Mesendoderm (in vitro differentiated cells): ENCODE data around the gene ZNF598.
"Not testable (repeated sequence)": the region's sequence is repeated elsewhere in the genome, so short reads cannot be mapped to it uniquely, and the experiment has no call there.

Source experiments
- DNase-seq: peaks from one replicate; pipeline ENCODE4 v3.0.0; 2013
- H2AK5ac ChIP-seq: 2 replicates; pipeline ENCODE4 v1.6.1; 2013; ENCODE audit warnings: low read length, inconsistent platforms
- H2BK120ac ChIP-seq: 2 replicates; pipeline ENCODE4 v1.6.1; 2013; ENCODE audit warnings: low read depth, mild to moderate bottlenecking, low read length, moderate library complexity, mixed read lengths
- H2BK15ac ChIP-seq: replicated peaks from 2 replicates; pipeline ENCODE4 v1.6.1; 2013; ENCODE audit warnings: low read depth, mild to moderate bottlenecking, moderate library complexity
- H2BK5ac ChIP-seq: 2 replicates; pipeline ENCODE4 v1.6.1; 2013; ENCODE audit warnings: low read length, inconsistent platforms
- H3K18ac ChIP-seq: 2 replicates; pipeline ENCODE4 v1.6.1; 2013; ENCODE audit warnings: mild to moderate bottlenecking, low read length, mixed read lengths
- H3K23ac ChIP-seq: one replicate; pipeline ENCODE4 v1.6.1; 2013; ENCODE audit warnings: low read length
- H3K27ac ChIP-seq: 2 replicates; pipeline ENCODE4 v1.5.1; 2013; ENCODE audit warnings: low read depth, mild to moderate bottlenecking, inconsistent platforms, low read length, moderate library complexity
- H3K27me3 ChIP-seq: 2 replicates; pipeline ENCODE4 v1.6.1; 2013; ENCODE audit warnings: low read length, control low read depth, mild to moderate bottlenecking, inconsistent platforms; ENCODE audit not compliant: insufficient read depth, poor library complexity
- H3K36me3 ChIP-seq: 2 replicates; pipeline ENCODE4 v1.6.1; 2013; ENCODE audit warnings: low read length, inconsistent platforms; ENCODE audit not compliant: control insufficient read depth, insufficient read depth
- H3K4ac ChIP-seq: one replicate; pipeline ENCODE4 v1.6.1; 2013; ENCODE audit warnings: low read depth, mild to moderate bottlenecking, low read length, moderate library complexity
- H3K4me1 ChIP-seq: 2 replicates; pipeline ENCODE4 v1.6.1; 2013; ENCODE audit warnings: low read depth, low read length, inconsistent platforms; ENCODE audit not compliant: control insufficient read depth
- H3K4me2 ChIP-seq: 2 replicates; pipeline ENCODE4 v1.6.1; 2013; ENCODE audit warnings: low read length
- H3K4me3 ChIP-seq: 2 replicates; pipeline ENCODE4 v1.5.1; 2013; ENCODE audit warnings: mild to moderate bottlenecking, low read length
- H3K56ac ChIP-seq: one replicate; pipeline ENCODE4 v1.6.1; 2013; ENCODE audit warnings: low read length
- H3K79me1 ChIP-seq: 2 replicates; pipeline ENCODE4 v1.6.1; 2013; ENCODE audit warnings: low read length, inconsistent platforms
- H3K79me2 ChIP-seq: 2 replicates; pipeline ENCODE4 v1.6.1; 2013; ENCODE audit warnings: mild to moderate bottlenecking, low read length; ENCODE audit not compliant: control insufficient read depth, insufficient read depth
- H3K9ac ChIP-seq: 2 replicates; pipeline ENCODE4 v1.6.1; 2013; ENCODE audit warnings: low read length, inconsistent platforms
- H4K5ac ChIP-seq: one replicate; pipeline ENCODE4 v1.6.1; 2013; ENCODE audit warnings: low read length
- H4K8ac ChIP-seq: one replicate; pipeline ENCODE4 v1.6.1; 2013; ENCODE audit warnings: low read depth, mild to moderate bottlenecking, control low read depth, low read length, moderate library complexity
- WGBS: extraction: QIAGEN DNeasy Blood & Tissue Kit; methylation state at CpG from one replicate; pipeline ENCODE4 v1.1.7; 2013; ENCODE audit warnings: low lambda C conversion rate, missing lambda C conversion rate; ENCODE audit not compliant: insufficient coverage; ENCODE audit errors: extremely low coverage; 5-methylcytosine and 5-hydroxymethylcytosine counted together

Gene ZNF598

GRCh38 chr16:2015117-2015946 lies 5.7 kb upstream of the ZNF598 start:
- no CpG with 5 or more reads among the region's 24 CpGs for WGBS
- no peak overlapping the region for H3K23ac ChIP-seq

GRCh38 chr16:2013527-2013926 lies 3.9 kb upstream of the ZNF598 start:
- Histone ChIP-seq H3K4ac (no peak overlapping the region), H3K18ac (no peak overlapping the region), H3K79me2 (peaks cover 9% of the 10 kb centered on the region), H3K4me3 (no peak overlapping the region), H2AK5ac (no peak overlapping the region), H3K23ac (no peak overlapping the region), H3K79me1 (peaks cover 5% of the 10 kb centered on the region), H4K5ac (no peak overlapping the region), H3K4me1 (peaks cover 4% of the 10 kb centered on the region), H3K27ac (no peak overlapping the region), H3K27me3 (no peaks in the 10 kb centered on the region), H4K8ac (no peak overlapping the region), H3K56ac (no peak overlapping the region), H2BK5ac (no peak overlapping the region), H3K36me3 (no peaks in the 10 kb centered on the region), H3K4me2 (no peak overlapping the region), H3K9ac (no peak overlapping the region), H2BK120ac (no peak overlapping the region), H2BK15ac (no peak overlapping the region)
- DNase-seq = no peak
- no CpG with 5 or more reads among the region's 15 CpGs for WGBS

More at GRCh38 chr16:2015117-2015946, 5.7 kb upstream of the ZNF598 start:
- H2AK5ac ChIP-seq = no peak overlapping the region
- H2BK120ac ChIP-seq = no peak overlapping the region
- H3K4me3 ChIP-seq = no peak overlapping the region
- H3K36me3 ChIP-seq = no peaks in the 10 kb centered on the region
- H3K79me2 ChIP-seq = no peaks in the 10 kb centered on the region
- no peak overlapping the region for H3K56ac ChIP-seq
- H3K4me2 ChIP-seq = no peak overlapping the region
- H2BK5ac ChIP-seq = no peak overlapping the region
- H4K5ac ChIP-seq = no peak overlapping the region
- H3K4ac ChIP-seq = no peak overlapping the region
- no peak overlapping the region for H3K18ac ChIP-seq
- no peak overlapping the region for H3K27ac ChIP-seq
- no peak overlapping the region for H2BK15ac ChIP-seq
- H3K9ac ChIP-seq = no peak overlapping the region
- peaks cover 2% of the 10 kb centered on the region for H3K79me1 ChIP-seq
- no peak for DNase-seq
- no peak overlapping the region for H4K8ac ChIP-seq
- H3K27me3 ChIP-seq = peaks cover 9% of the 10 kb centered on the region
- H3K4me1 ChIP-seq = peaks cover 2% of the 10 kb centered on the region

GRCh38 chr16:2011726-2012125 lies 2.1 kb upstream of the ZNF598 start:
- H3K18ac ChIP-seq, H3K4ac ChIP-seq, H3K4me3 ChIP-seq, H4K8ac ChIP-seq, H3K4me2 ChIP-seq, H3K27ac ChIP-seq, DNase-seq, H3K36me3 ChIP-seq, H2BK5ac ChIP-seq, H2AK5ac ChIP-seq, H3K23ac ChIP-seq, H3K27me3 ChIP-seq, H3K4me1 ChIP-seq, H2BK15ac ChIP-seq, H4K5ac ChIP-seq, H3K56ac ChIP-seq, H2BK120ac ChIP-seq, H3K9ac ChIP-seq: not testable (repeated sequence)
- WGBS = no CpG with 5 or more reads among the region's 9 CpGs
- Histone ChIP-seq H3K79me1 (peaks cover 15% of the 10 kb centered on the region), H3K79me2 (peaks cover 27% of the 10 kb centered on the region)

GRCh38 chr16:2009164-2009711 lies 383 bp downstream of the ZNF598 start:
- no peak overlapping the region for H2BK120ac ChIP-seq

GRCh38 chr16:2008631-2009163 lies 924 bp downstream of the ZNF598 start:
- H3K4ac ChIP-seq = peak overlapping the region; percentile 72
- DNase-seq = peak; percentile 40
- H3K27ac ChIP-seq = no peak overlapping the region
- H3K18ac ChIP-seq = no peak overlapping the region
- H3K4me3 ChIP-seq = peak overlapping the region; percentile 90
- H3K36me3 ChIP-seq = no peaks in the 10 kb centered on the region
- H4K8ac ChIP-seq = no peak overlapping the region
- no peaks in the 10 kb centered on the region for H3K27me3 ChIP-seq
- peaks cover 12% of the 10 kb centered on the region for H3K4me1 ChIP-seq
- H3K4me2 ChIP-seq = peak overlapping the region; percentile 45
- H2AK5ac ChIP-seq = no peak overlapping the region
- H4K5ac ChIP-seq = no peak overlapping the region
- no peak overlapping the region for H2BK120ac ChIP-seq
- peak overlapping the region; percentile 83 for H3K9ac ChIP-seq
- H3K79me2 ChIP-seq = peaks cover 39% of the 10 kb centered on the region
- no peak overlapping the region for H3K23ac ChIP-seq
- no peak overlapping the region for H2BK15ac ChIP-seq
- WGBS = no CpG with 5 or more reads among the region's 23 CpGs
- H2BK5ac ChIP-seq = no peak overlapping the region
- H3K56ac ChIP-seq = peak overlapping the region; percentile 96
- H3K79me1 ChIP-seq = peaks cover 30% of the 10 kb centered on the region

More at GRCh38 chr16:2009164-2009711, 383 bp downstream of the ZNF598 start:
- no peak for DNase-seq
- H3K23ac ChIP-seq = no peak overlapping the region
- H3K79me2 ChIP-seq = peaks cover 39% of the 10 kb centered on the region
- H3K9ac ChIP-seq = peak overlapping the region; percentile 83
- H2BK15ac ChIP-seq = no peak overlapping the region
- peak overlapping the region; percentile 45 for H3K4me2 ChIP-seq
- H4K8ac ChIP-seq = no peak overlapping the region
- H3K27ac ChIP-seq = peak overlapping the region; percentile 20
- H3K27me3 ChIP-seq = no peaks in the 10 kb centered on the region
- peaks cover 30% of the 10 kb centered on the region for H3K79me1 ChIP-seq
- no peak overlapping the region for H2AK5ac ChIP-seq
- no CpG with 5 or more reads among the region's 55 CpGs for WGBS
- H3K36me3 ChIP-seq = no peaks in the 10 kb centered on the region
- peak overlapping the region; percentile 90 for H3K4me3 ChIP-seq
- H3K56ac ChIP-seq = peak overlapping the region; percentile 96
- peaks cover 10% of the 10 kb centered on the region for H3K4me1 ChIP-seq
- peak overlapping the region; percentile 72 for H3K4ac ChIP-seq
- peak overlapping the region; percentile 64 for H3K18ac ChIP-seq
- no peak overlapping the region for H4K5ac ChIP-seq
- no peak overlapping the region for H2BK5ac ChIP-seq
